Mesendoderm (in vitro differentiated cells): ENCODE measurements around the gene H2AZ1.
"Not testable (repeated sequence)": the region's sequence is repeated elsewhere in the genome, so short reads cannot be mapped to it uniquely, and the experiment has no call there.

Experiments
- DNase-seq: peaks from one replicate; pipeline ENCODE4 v3.0.0; 2013
- H2AK5ac ChIP-seq: 2 replicates; pipeline ENCODE4 v1.6.1; 2013; ENCODE audit warnings: low read length, inconsistent platforms
- H2BK120ac ChIP-seq: 2 replicates; pipeline ENCODE4 v1.6.1; 2013; ENCODE audit warnings: low read depth, mild to moderate bottlenecking, low read length, moderate library complexity, mixed read lengths
- H2BK15ac ChIP-seq: replicated peaks from 2 replicates; pipeline ENCODE4 v1.6.1; 2013; ENCODE audit warnings: low read depth, mild to moderate bottlenecking, moderate library complexity
- H2BK5ac ChIP-seq: 2 replicates; pipeline ENCODE4 v1.6.1; 2013; ENCODE audit warnings: low read length, inconsistent platforms
- H3K18ac ChIP-seq: 2 replicates; pipeline ENCODE4 v1.6.1; 2013; ENCODE audit warnings: mild to moderate bottlenecking, low read length, mixed read lengths
- H3K23ac ChIP-seq: one replicate; pipeline ENCODE4 v1.6.1; 2013; ENCODE audit warnings: low read length
- H3K27ac ChIP-seq: 2 replicates; pipeline ENCODE4 v1.5.1; 2013; ENCODE audit warnings: low read depth, mild to moderate bottlenecking, inconsistent platforms, low read length, moderate library complexity
- H3K27me3 ChIP-seq: 2 replicates; pipeline ENCODE4 v1.6.1; 2013; ENCODE audit warnings: low read length, control low read depth, mild to moderate bottlenecking, inconsistent platforms; ENCODE audit not compliant: insufficient read depth, poor library complexity
- H3K36me3 ChIP-seq: 2 replicates; pipeline ENCODE4 v1.6.1; 2013; ENCODE audit warnings: low read length, inconsistent platforms; ENCODE audit not compliant: control insufficient read depth, insufficient read depth
- H3K4ac ChIP-seq: one replicate; pipeline ENCODE4 v1.6.1; 2013; ENCODE audit warnings: low read depth, mild to moderate bottlenecking, low read length, moderate library complexity
- H3K4me1 ChIP-seq: 2 replicates; pipeline ENCODE4 v1.6.1; 2013; ENCODE audit warnings: low read depth, low read length, inconsistent platforms; ENCODE audit not compliant: control insufficient read depth
- H3K4me2 ChIP-seq: 2 replicates; pipeline ENCODE4 v1.6.1; 2013; ENCODE audit warnings: low read length
- H3K4me3 ChIP-seq: 2 replicates; pipeline ENCODE4 v1.5.1; 2013; ENCODE audit warnings: mild to moderate bottlenecking, low read length
- H3K56ac ChIP-seq: one replicate; pipeline ENCODE4 v1.6.1; 2013; ENCODE audit warnings: low read length
- H3K79me1 ChIP-seq: 2 replicates; pipeline ENCODE4 v1.6.1; 2013; ENCODE audit warnings: low read length, inconsistent platforms
- H3K79me2 ChIP-seq: 2 replicates; pipeline ENCODE4 v1.6.1; 2013; ENCODE audit warnings: mild to moderate bottlenecking, low read length; ENCODE audit not compliant: control insufficient read depth, insufficient read depth
- H3K9ac ChIP-seq: 2 replicates; pipeline ENCODE4 v1.6.1; 2013; ENCODE audit warnings: low read length, inconsistent platforms
- H4K5ac ChIP-seq: one replicate; pipeline ENCODE4 v1.6.1; 2013; ENCODE audit warnings: low read length
- H4K8ac ChIP-seq: one replicate; pipeline ENCODE4 v1.6.1; 2013; ENCODE audit warnings: low read depth, mild to moderate bottlenecking, control low read depth, low read length, moderate library complexity
- WGBS: extraction: QIAGEN DNeasy Blood & Tissue Kit; methylation state at CpG from one replicate; pipeline ENCODE4 v1.1.7; 2013; ENCODE audit warnings: low lambda C conversion rate, missing lambda C conversion rate; ENCODE audit not compliant: insufficient coverage; ENCODE audit errors: extremely low coverage; 5-methylcytosine and 5-hydroxymethylcytosine counted together

H2AZ1 gene

DNA sequence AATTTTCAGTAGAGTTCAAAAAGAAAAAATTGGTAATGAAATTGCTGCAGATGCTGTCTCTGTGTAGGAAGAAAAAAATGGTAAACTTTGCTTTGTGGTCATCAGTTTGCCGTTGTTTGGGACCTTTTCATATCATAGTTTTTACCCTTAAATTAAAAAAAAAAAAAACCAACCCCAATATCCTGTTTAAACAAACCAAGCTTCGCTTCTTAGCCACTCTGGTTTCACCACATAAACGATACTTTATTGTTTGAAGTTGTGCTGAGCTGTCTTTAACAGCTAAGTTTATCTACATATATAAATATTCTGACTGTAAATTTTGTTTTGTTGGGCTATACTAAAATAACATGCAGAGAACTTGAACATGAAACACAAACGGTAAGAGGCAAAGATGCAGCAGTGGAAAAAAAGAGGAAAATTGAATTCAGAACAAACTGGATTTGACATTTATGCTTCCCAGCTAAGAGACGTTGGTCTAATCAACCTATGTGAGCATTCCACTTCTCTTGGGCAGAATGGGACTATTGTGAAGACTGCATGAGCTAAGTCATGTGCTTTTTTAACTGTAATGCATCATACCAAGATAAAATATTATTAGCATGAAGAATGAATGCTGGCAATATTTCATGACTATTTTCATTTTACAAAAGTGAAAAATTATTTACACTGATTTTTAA, 15.7 kb upstream of the H2AZ1 start:
- no peak overlapping the region for H3K4ac ChIP-seq
- no peak overlapping the region for H2AK5ac ChIP-seq
- H2BK120ac ChIP-seq, result no peak overlapping the region
- H2BK15ac ChIP-seq, result no peak overlapping the region
- no peak overlapping the region for H3K56ac ChIP-seq
- no peak overlapping the region for H3K4me2 ChIP-seq
- no peaks in the 10 kb centered on the region for H3K36me3 ChIP-seq
- H3K18ac ChIP-seq, result no peak overlapping the region
- no peaks in the 10 kb centered on the region for H3K4me1 ChIP-seq
- H4K8ac ChIP-seq, result no peak overlapping the region
- H3K79me2 ChIP-seq, result no peaks in the 10 kb centered on the region
- H3K23ac ChIP-seq, result no peak overlapping the region
- no peaks in the 10 kb centered on the region for H3K79me1 ChIP-seq
- no peak overlapping the region for H2BK5ac ChIP-seq
- no peak overlapping the region for H3K9ac ChIP-seq
- H3K4me3 ChIP-seq, result no peak overlapping the region
- no CpG with 5 or more reads among the region's 5 CpGs for WGBS
- no peak for DNase-seq
- H3K27me3 ChIP-seq, result no peaks in the 10 kb centered on the region
- no peak overlapping the region for H3K27ac ChIP-seq
- no peak overlapping the region for H4K5ac ChIP-seq

DNA sequence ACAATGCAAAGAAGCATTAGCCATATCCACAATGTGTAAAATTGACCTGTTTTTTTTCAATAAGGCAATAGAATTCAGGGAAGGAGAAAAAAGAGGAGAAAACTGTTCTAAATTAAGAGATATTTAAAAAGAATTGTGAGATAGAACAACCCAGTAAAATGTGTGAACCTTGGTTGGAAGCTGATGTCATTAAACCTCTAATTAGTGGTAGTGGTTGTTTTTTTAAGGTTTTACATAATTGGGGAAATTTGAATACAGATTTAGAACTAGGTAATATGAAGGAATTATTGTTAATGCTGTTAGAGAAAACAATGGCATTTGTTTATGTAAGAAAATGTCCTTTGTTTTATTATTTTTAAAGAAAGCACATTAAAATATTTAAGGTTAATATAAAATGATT, 15.1 kb upstream of the H2AZ1 start:
- H3K36me3 ChIP-seq, result no peaks in the 10 kb centered on the region
- no peak overlapping the region for H3K27ac ChIP-seq
- no peaks in the 10 kb centered on the region for H3K27me3 ChIP-seq

DNA sequence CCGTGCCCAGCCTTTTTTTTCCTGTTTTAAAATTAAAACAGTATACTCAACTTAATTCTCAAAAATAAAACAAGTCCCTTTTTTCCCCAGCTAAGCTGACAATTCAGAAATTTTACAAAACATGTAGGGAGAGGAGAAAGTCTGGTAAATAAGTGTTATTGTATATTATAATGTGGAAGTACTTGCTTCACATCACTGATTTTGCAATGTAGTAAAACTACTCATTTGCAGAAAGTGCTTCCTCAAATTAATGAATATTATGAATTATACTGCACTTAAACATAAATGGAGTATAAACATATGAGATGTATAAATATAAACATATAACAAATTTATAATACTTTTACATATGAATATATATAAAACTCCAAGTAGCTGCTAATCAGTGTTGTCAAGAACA, 11.6 kb upstream of the H2AZ1 start:
- H3K56ac ChIP-seq, result no peak overlapping the region
- no peaks in the 10 kb centered on the region for H3K79me1 ChIP-seq
- no peak overlapping the region for H2BK15ac ChIP-seq
- H3K9ac ChIP-seq, result no peak overlapping the region
- H2AK5ac ChIP-seq, result no peak overlapping the region
- no peak for DNase-seq
- H3K36me3 ChIP-seq, result no peaks in the 10 kb centered on the region
- H3K27me3 ChIP-seq, result no peaks in the 10 kb centered on the region
- H4K8ac ChIP-seq, result no peak overlapping the region
- H3K4me2 ChIP-seq, result no peak overlapping the region
- H3K4me3 ChIP-seq, result no peak overlapping the region
- H3K23ac ChIP-seq, result no peak overlapping the region
- H3K4me1 ChIP-seq, result no peaks in the 10 kb centered on the region
- H3K79me2 ChIP-seq, result no peaks in the 10 kb centered on the region
- H3K4ac ChIP-seq, result no peak overlapping the region
- no peak overlapping the region for H3K27ac ChIP-seq
- no peak overlapping the region for H3K18ac ChIP-seq
- no peak overlapping the region for H2BK120ac ChIP-seq
- H4K5ac ChIP-seq, result no peak overlapping the region
- no peak overlapping the region for H2BK5ac ChIP-seq
- no CpG with 5 or more reads among the region's 1 CpG for WGBS

More for the DNA sequence above, 15.1 kb upstream of the H2AZ1 start:
- H2BK120ac ChIP-seq, result no peak overlapping the region
- no peak overlapping the region for H3K4ac ChIP-seq
- H2AK5ac ChIP-seq, result no peak overlapping the region
- H3K9ac ChIP-seq, result no peak overlapping the region
- no peak overlapping the region for H3K4me3 ChIP-seq
- no peak overlapping the region for H4K5ac ChIP-seq
- DNase-seq, result no peak
- no peak overlapping the region for H3K4me2 ChIP-seq
- H3K23ac ChIP-seq, result no peak overlapping the region
- no peak overlapping the region for H2BK15ac ChIP-seq
- H3K18ac ChIP-seq, result no peak overlapping the region
- H3K79me1 ChIP-seq, result no peaks in the 10 kb centered on the region
- H3K56ac ChIP-seq, result no peak overlapping the region
- H3K79me2 ChIP-seq, result no peaks in the 10 kb centered on the region
- H2BK5ac ChIP-seq, result no peak overlapping the region
- H3K4me1 ChIP-seq, result no peaks in the 10 kb centered on the region
- H4K8ac ChIP-seq, result no peak overlapping the region

GRCh38 chr4:99960648-99961047, 10.6 kb upstream of the H2AZ1 start:
- Histone ChIP-seq H3K18ac (no peak overlapping the region), H3K27ac (no peak overlapping the region), H3K23ac (no peak overlapping the region), H3K56ac (no peak overlapping the region), H3K36me3 (no peaks in the 10 kb centered on the region), H3K4ac (no peak overlapping the region), H3K4me1 (no peaks in the 10 kb centered on the region), H2BK15ac (no peak overlapping the region), H3K79me2 (no peaks in the 10 kb centered on the region), H4K5ac (no peak overlapping the region), H4K8ac (no peak overlapping the region), H3K4me3 (no peak overlapping the region), H3K9ac (no peak overlapping the region), H3K4me2 (no peak overlapping the region), H2BK120ac (no peak overlapping the region), H3K79me1 (no peaks in the 10 kb centered on the region), H2AK5ac (no peak overlapping the region), H3K27me3 (no peaks in the 10 kb centered on the region), H2BK5ac (no peak overlapping the region)
- no peak for DNase-seq
- no CpG with 5 or more reads among the region's 2 CpGs for WGBS

- H3K9ac ChIP-seq, H3K56ac ChIP-seq, H3K79me2 ChIP-seq, H2BK5ac ChIP-seq, H3K18ac ChIP-seq, H4K8ac ChIP-seq, DNase-seq, H3K23ac ChIP-seq, H4K5ac ChIP-seq, H2AK5ac ChIP-seq, H3K79me1 ChIP-seq, H2BK120ac ChIP-seq, H3K4me1 ChIP-seq, H3K4me3 ChIP-seq, H3K36me3 ChIP-seq, H2BK15ac ChIP-seq, H3K27ac ChIP-seq, H3K4me2 ChIP-seq, H3K4ac ChIP-seq, H3K27me3 ChIP-seq: not testable (repeated sequence)
- WGBS, result no CpG with 5 or more reads among the region's 3 CpGs
Measured at GRCh38 chr4:99958207-99958606, 8.1 kb upstream of the H2AZ1 start.

- H3K4me3 ChIP-seq, result peak overlapping the region; percentile 49
- no CpG with 5 or more reads among the region's 8 CpGs for WGBS
Measured at GRCh38 chr4:99950913-99951254, 809 bp upstream of the H2AZ1 start.

More at GRCh38 chr4:99950913-99951254, 809 bp upstream of the H2AZ1 start:
- Histone ChIP-seq H2BK15ac (no peak overlapping the region), H3K27ac (peak overlapping the region; percentile 89), H3K36me3 (peaks cover 4% of the 10 kb centered on the region), H2AK5ac (no peak overlapping the region), H3K4me1 (peaks cover 2% of the 10 kb centered on the region), H3K27me3 (peaks cover 2% of the 10 kb centered on the region), H3K18ac (peak overlapping the region; percentile 85), H3K79me2 (peaks cover 16% of the 10 kb centered on the region), H3K23ac (peak overlapping the region; percentile 80), H3K9ac (peak overlapping the region; percentile 88), H2BK5ac (no peak overlapping the region), H3K4me2 (peak overlapping the region; percentile 88), H3K79me1 (no peaks in the 10 kb centered on the region), H4K8ac (no peak overlapping the region), H4K5ac (no peak overlapping the region), H3K4ac (no peak overlapping the region), H2BK120ac (no peak overlapping the region), H3K56ac (peak overlapping the region; percentile 97)
- DNase-seq, result no peak
